ENCODE results near the gene ZNF710.

ZNF710 gene

DNA sequence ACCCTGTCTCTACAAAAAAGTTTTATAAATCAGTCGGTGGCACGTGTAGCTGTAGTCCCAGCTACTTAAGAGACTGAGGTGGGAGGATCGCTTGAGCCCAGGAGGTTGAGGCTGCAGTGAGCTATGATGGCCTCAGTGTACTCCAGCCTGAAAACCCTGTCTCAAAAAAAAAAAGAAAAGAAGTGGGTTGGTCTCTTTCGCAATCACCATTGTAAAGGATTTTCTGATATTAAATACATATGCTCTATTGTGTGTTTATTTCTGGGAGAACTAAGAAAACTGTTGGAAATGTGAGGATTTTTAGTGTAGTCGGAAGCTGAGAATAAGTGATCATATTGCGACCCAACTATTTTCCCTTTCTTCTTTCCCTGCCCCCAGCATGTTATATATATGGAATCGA is 7.5 kb downstream of the ZNF710 start:
- TF ChIP-seq, protein P1, sequence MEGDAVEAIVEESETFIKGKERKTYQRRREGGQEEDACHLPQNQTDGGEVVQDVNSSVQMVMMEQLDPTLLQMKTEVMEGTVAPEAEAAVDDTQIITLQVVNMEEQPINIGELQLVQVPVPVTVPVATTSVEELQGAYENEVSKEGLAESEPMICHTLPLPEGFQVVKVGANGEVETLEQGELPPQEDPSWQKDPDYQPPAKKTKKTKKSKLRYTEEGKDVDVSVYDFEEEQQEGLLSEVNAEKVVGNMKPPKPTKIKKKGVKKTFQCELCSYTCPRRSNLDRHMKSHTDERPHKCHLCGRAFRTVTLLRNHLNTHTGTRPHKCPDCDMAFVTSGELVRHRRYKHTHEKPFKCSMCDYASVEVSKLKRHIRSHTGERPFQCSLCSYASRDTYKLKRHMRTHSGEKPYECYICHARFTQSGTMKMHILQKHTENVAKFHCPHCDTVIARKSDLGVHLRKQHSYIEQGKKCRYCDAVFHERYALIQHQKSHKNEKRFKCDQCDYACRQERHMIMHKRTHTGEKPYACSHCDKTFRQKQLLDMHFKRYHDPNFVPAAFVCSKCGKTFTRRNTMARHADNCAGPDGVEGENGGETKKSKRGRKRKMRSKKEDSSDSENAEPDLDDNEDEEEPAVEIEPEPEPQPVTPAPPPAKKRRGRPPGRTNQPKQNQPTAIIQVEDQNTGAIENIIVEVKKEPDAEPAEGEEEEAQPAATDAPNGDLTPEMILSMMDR (IDR thresholded peaks at IDR 0.05; ENCODE audit: low read depth, low read length, poor library complexity, severe bottlenecking), result no peak
- TF ChIP-seq EZH2phosphoT487 (IDR thresholded peaks at IDR 0.05; ENCODE audit: borderline replicate concordance, low read length), result no peak
- H3K9me2 ChIP-seq (replicated peaks; ENCODE audit: control insufficient read depth, low read length), result no peaks in the 10 kb centered on the region
- H3K27ac ChIP-seq (ENCODE audit: low read depth, low read length), result no peak overlapping the region
- H3K4me3 ChIP-seq (ENCODE audit: low read length), result no peak overlapping the region
- H3K4me1 ChIP-seq (ENCODE audit: control insufficient read depth, low read length), result peaks cover 13% of the 10 kb centered on the region; the same call in 1 of the 2 replicates
- H3K27me3 ChIP-seq (ENCODE audit: control insufficient read depth, low read length), result no peaks in the 10 kb centered on the region
- no peak overlapping the region for H3K4me2 ChIP-seq (ENCODE audit: low read length)
- peaks cover 24% of the 10 kb centered on the region for H3K36me3 ChIP-seq (ENCODE audit: control insufficient read depth, low read length)
- peaks cover 7% of the 10 kb centered on the region for H4K20me1 ChIP-seq (ENCODE audit: control insufficient read depth, insufficient read depth, low read depth, low read length)
- H3K9me3 ChIP-seq (ENCODE audit: control insufficient read depth, insufficient read depth, low read length), result peaks cover 16% of the 10 kb centered on the region
- H3K79me2 ChIP-seq (ENCODE audit: control insufficient read depth, low read length), result peaks cover 96% of the 10 kb centered on the region
- no peaks in the 10 kb centered on the region; the same call in 1 of the 2 replicates for H3F3A ChIP-seq (ENCODE audit: control insufficient read depth, insufficient read depth)

DNA sequence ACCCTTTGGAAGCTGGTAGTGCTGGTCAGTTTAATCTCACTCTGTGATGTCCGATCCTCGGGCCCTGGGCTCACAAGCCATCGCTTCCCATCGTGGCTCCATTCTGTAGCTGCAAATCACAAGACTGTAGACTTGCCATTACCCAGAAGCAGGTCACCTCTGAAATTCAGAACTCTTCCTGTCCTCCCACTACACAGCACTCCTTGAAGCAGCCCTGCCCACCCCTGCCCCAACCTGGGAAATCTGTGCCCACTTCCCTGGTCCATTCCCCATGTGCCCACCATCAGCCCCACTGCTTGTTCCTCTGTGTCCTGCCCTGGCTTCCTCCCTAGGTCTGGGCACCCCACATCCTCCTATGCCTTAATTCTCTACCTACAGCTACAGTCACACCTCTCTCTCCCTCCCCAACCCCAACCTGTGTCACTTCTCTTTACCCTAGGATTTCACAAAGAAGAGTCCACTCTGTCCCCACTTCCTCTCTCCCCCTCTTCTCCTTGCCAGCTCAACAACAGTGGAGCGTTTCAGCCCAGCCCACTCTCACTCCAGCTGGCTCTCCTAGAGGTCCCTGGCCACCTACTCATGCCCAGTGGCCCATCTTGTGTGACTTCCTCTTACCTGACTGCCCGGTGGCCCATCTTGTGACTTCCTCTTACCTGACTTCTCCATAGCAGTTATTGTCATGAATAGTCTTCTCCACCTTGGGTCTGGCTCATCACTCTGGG is 8.3 kb downstream of the ZNF710 start:
- Histone ChIP-seq H3K79me2 (ENCODE audit: control insufficient read depth, low read length) (peaks cover 95% of the 10 kb centered on the region), H3K4me1 (ENCODE audit: control insufficient read depth, low read length) (peaks cover 10% of the 10 kb centered on the region; the same call in 1 of the 2 replicates), H3K36me3 (ENCODE audit: control insufficient read depth, low read length) (peaks cover 24% of the 10 kb centered on the region), H3K9me3 (ENCODE audit: control insufficient read depth, insufficient read depth, low read length) (peaks cover 16% of the 10 kb centered on the region), H3K9me2 (replicated peaks; ENCODE audit: control insufficient read depth, low read length) (no peaks in the 10 kb centered on the region), H3K4me3 (ENCODE audit: low read length) (no peak overlapping the region), H3K4me2 (ENCODE audit: low read length) (no peak overlapping the region), H3K27me3 (ENCODE audit: control insufficient read depth, low read length) (no peaks in the 10 kb centered on the region), H4K20me1 (ENCODE audit: control insufficient read depth, insufficient read depth, low read depth, low read length) (peaks cover 7% of the 10 kb centered on the region), H3F3A (ENCODE audit: control insufficient read depth, insufficient read depth) (no peaks in the 10 kb centered on the region; the same call in 1 of the 2 replicates), H3K27ac (ENCODE audit: low read depth, low read length) (no peak overlapping the region)
- TF ChIP-seq EZH2phosphoT487 (IDR thresholded peaks at IDR 0.05; ENCODE audit: borderline replicate concordance, low read length), result no peak
- TF ChIP-seq, protein P1 (IDR thresholded peaks at IDR 0.05; ENCODE audit: low read depth, low read length, poor library complexity, severe bottlenecking), result no peak

DNA sequence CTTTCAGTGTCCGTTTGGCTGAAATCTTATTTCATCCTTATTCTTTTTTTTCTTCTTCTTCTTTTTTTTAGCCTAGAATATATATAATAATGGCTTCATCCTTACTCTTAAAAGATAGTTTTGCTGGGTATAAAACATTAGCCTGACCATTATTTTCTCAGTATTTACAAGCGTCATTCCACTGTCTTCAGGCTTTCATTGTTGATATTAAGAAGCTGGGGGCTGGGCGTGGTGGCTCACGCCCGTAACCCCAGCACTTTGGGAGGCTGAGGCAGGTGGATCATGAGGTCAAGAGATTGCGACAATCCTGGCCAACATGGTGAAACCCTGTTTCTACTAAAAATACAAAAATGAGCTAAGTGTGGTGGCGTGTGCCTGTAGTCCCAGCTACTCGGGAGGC is 10.6 kb downstream of the ZNF710 start:
- no peak overlapping the region for H3K4me2 ChIP-seq (ENCODE audit: low read length)

More for the DNA sequence above, 10.6 kb downstream of the ZNF710 start:
- Histone ChIP-seq H3K27me3 (ENCODE audit: control insufficient read depth, low read length) (no peaks in the 10 kb centered on the region), H3K27ac (ENCODE audit: low read depth, low read length) (no peak overlapping the region), H3K9me3 (ENCODE audit: control insufficient read depth, insufficient read depth, low read length) (peaks cover 16% of the 10 kb centered on the region), H3K4me3 (ENCODE audit: low read length) (no peak overlapping the region), H4K20me1 (ENCODE audit: control insufficient read depth, insufficient read depth, low read depth, low read length) (peaks cover 4% of the 10 kb centered on the region; the same call in 1 of the 2 replicates), H3F3A (ENCODE audit: control insufficient read depth, insufficient read depth) (no peaks in the 10 kb centered on the region), H3K36me3 (ENCODE audit: control insufficient read depth, low read length) (peaks cover 16% of the 10 kb centered on the region), H3K79me2 (ENCODE audit: control insufficient read depth, low read length) (peaks cover 93% of the 10 kb centered on the region), H3K9me2 (replicated peaks; ENCODE audit: control insufficient read depth, low read length) (no peaks in the 10 kb centered on the region), H3K4me1 (ENCODE audit: control insufficient read depth, low read length) (peaks cover 5% of the 10 kb centered on the region; the same call in 1 of the 2 replicates)
- TF ChIP-seq, protein P1 (IDR thresholded peaks at IDR 0.05; ENCODE audit: low read depth, low read length, poor library complexity, severe bottlenecking), result no peak
- TF ChIP-seq EZH2phosphoT487 (IDR thresholded peaks at IDR 0.05; ENCODE audit: borderline replicate concordance, low read length), result no peak
